Measurements from ENCODE around the gene COL6A1. TPM values are rescaled to one million over a fixed set of nuclear protein-coding genes. Genes with fewer than 3 reads are reported as not detected.

The COL6A1 gene
- total RNA-seq, 1 experiment from 2014 or later, result 193 TPM

- no peak overlapping the region for H3K27ac Mint-ChIP-seq
- no peak overlapping the region for H2BK12ac ChIP-seq (ENCODE audit: insufficient read length, low read depth, low read length)
These were observed 27.5 kb downstream of the COL6A1 start for GRCh38 chr21:46008893-46009621.

More at GRCh38 chr21:46008893-46009621, 27.5 kb downstream of the COL6A1 start:
- H3K79me2 ChIP-seq (ENCODE audit: insufficient read depth, low read length), result no peaks in the 10 kb centered on the region
- H3K79me1 ChIP-seq (ENCODE audit: insufficient read depth, low read depth, low read length, poor library complexity, severe bottlenecking), result no peaks in the 10 kb centered on the region
- DNase-seq, result no peak
- no peak overlapping the region for H2AK5ac ChIP-seq (ENCODE audit: insufficient read length, low read length)
- H3K9me3 ChIP-seq (ENCODE audit: control insufficient read depth, low read depth, low read length), result no peaks in the 10 kb centered on the region
- H3K36me3 Mint-ChIP-seq (ENCODE audit: insufficient read depth in 1 of 3, low read depth in 3 of 3), result peaks cover 9 to 15% (median 13%) of the 10 kb centered on the region in 3 experiments; a peak in 6 of 7 replicates
- no peak overlapping the region for H3K56ac ChIP-seq (ENCODE audit: insufficient read length, low read depth, low read length)
- H3K27ac ChIP-seq (ENCODE audit: insufficient read length, low read depth, low read length), result no peak overlapping the region
- no peak overlapping the region for H4K5ac ChIP-seq (ENCODE audit: insufficient read length, low read depth, low read length)
- H4K20me1 ChIP-seq (ENCODE audit: control insufficient read depth, insufficient read depth, insufficient read length), result no peaks in the 10 kb centered on the region
- H4K91ac ChIP-seq (ENCODE audit: insufficient read length, low read depth, low read length), result no peak overlapping the region
- TF ChIP-seq, protein P1, sequence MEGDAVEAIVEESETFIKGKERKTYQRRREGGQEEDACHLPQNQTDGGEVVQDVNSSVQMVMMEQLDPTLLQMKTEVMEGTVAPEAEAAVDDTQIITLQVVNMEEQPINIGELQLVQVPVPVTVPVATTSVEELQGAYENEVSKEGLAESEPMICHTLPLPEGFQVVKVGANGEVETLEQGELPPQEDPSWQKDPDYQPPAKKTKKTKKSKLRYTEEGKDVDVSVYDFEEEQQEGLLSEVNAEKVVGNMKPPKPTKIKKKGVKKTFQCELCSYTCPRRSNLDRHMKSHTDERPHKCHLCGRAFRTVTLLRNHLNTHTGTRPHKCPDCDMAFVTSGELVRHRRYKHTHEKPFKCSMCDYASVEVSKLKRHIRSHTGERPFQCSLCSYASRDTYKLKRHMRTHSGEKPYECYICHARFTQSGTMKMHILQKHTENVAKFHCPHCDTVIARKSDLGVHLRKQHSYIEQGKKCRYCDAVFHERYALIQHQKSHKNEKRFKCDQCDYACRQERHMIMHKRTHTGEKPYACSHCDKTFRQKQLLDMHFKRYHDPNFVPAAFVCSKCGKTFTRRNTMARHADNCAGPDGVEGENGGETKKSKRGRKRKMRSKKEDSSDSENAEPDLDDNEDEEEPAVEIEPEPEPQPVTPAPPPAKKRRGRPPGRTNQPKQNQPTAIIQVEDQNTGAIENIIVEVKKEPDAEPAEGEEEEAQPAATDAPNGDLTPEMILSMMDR (conservative IDR thresholded peaks at IDR 0.05), result no peak
- H2BK120ac ChIP-seq (ENCODE audit: low read depth, low read length, poor library complexity, severe bottlenecking), result no peak overlapping the region
- no peak overlapping the region for H3K18ac ChIP-seq (ENCODE audit: insufficient read length, low read depth, low read length)
- H3K9ac ChIP-seq (ENCODE audit: extremely low read depth, insufficient read length, low read length), result no peak overlapping the region
- H3K14ac ChIP-seq (ENCODE audit: insufficient read depth, low read length), result no peak overlapping the region
- no peak overlapping the region for H3K23ac ChIP-seq (ENCODE audit: insufficient read length, low read depth, low read length)
- H2BK5ac ChIP-seq (ENCODE audit: insufficient read length, low read length), result no peak overlapping the region
- H3K4me2 ChIP-seq (ENCODE audit: insufficient read depth, insufficient read length, low read length), result no peak overlapping the region
- H2AFZ ChIP-seq (ENCODE audit: low read length), result no peak overlapping the region
- no peaks in the 10 kb centered on the region for H3K4me1 ChIP-seq (ENCODE audit: insufficient read depth, low read length)
- H3K27me3 ChIP-seq (ENCODE audit: insufficient read depth, low read length), result no peaks in the 10 kb centered on the region
- no CpG with 5 or more reads among the region's 16 CpGs for WGBS (ENCODE audit: extremely low coverage, insufficient read length, low lambda C conversion rate)
- peaks cover 0 to 2% of the 10 kb centered on the region in 2 experiments; a peak in 1 of 4 replicates for H3K4me1 Mint-ChIP-seq
- H3K23me2 ChIP-seq (ENCODE audit: insufficient read length, low read depth, low read length, poor library complexity, severe bottlenecking), result no peaks in the 10 kb centered on the region
- no peak overlapping the region for H3K4ac ChIP-seq (ENCODE audit: low read depth, low read length)
- no peak overlapping the region for H3K4me3 Mint-ChIP-seq
- H2BK20ac ChIP-seq (ENCODE audit: low read depth, low read length, poor library complexity, severe bottlenecking), result no peak overlapping the region
- H2BK15ac ChIP-seq (ENCODE audit: low read depth, low read length), result no peak overlapping the region
- H3T11ph ChIP-seq (ENCODE audit: low read length), result no peak overlapping the region
- peaks cover 5 to 8% of the 10 kb centered on the region in 2 experiments; a peak in 4 of 5 replicates for H3K9me3 Mint-ChIP-seq
- H3K27me3 Mint-ChIP-seq (ENCODE audit: low read depth), result no peaks in the 10 kb centered on the region
- no peak overlapping the region for H4K8ac ChIP-seq (replicated peaks; ENCODE audit: insufficient read length, low read depth, low read length)
